AG09309 (cell line): ENCODE results near the gene VWC2.

Source experiments
- DNase-seq: peaks from one replicate; pipeline ENCODE4 v3.0.0-alpha.2; 2010; ENCODE audit warnings: low read depth
- H3K4me3 ChIP-seq: 2 replicates; pipeline ENCODE4 v1.5.1; 2011; ENCODE audit warnings: mild to moderate bottlenecking, low read depth, low read length, moderate library complexity; ENCODE audit not compliant: control insufficient read depth
- TF ChIP-seq, protein P1 (sequence below): IDR thresholded peaks from 2 replicates; pipeline ENCODE4 v1.5.1; 2011; ENCODE audit warnings: mild to moderate bottlenecking, low read depth, low read length, inconsistent platforms; ENCODE audit not compliant: insufficient read depth, control insufficient read depth; ENCODE audit errors: missing control alignments

The VWC2 gene

DNA sequence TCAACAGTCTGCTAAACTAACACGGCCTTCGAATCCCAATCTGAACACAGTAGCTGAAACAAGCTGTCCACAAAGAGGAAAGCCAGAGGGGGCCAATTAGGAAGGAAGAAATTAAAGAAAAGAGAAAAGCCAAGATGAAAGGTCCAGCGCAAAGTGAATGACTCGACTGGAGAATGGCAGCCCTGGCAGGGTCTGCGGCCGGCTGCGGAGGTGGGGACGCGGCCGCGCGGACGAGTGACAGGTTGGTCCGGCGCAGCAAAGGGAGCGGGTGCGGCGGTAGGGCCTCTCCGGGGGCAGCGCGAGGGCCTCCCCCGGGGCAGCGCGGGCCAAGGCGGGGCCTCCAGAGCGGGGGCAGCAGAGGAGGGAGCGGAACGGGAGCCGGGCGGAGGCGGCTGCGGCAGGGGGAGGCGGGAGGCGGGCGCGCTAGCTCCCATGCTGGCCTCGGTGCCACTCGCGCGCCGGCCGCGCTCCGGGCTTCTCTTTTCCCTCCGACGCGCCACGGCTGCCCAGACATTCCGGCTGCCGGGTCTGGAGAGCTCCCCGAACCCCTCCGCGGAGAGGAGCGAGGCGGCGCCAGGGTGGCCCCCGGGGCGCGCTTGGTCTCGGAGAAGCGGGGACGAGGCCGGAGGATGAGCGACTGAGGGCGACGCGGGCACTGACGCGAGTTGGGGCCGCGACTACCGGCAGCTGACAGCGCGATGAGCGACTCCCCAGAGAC is at the start of gene VWC2:
Gene VWC2 (plus strand): TSS at position 421 of the 718 bp plus-strand sequence. CDS start 1,798 bp downstream, outside the sequence.
- no peak within 1 kb of the TSS for H3K4me3 ChIP-seq
- TF ChIP-seq, protein P1, sequence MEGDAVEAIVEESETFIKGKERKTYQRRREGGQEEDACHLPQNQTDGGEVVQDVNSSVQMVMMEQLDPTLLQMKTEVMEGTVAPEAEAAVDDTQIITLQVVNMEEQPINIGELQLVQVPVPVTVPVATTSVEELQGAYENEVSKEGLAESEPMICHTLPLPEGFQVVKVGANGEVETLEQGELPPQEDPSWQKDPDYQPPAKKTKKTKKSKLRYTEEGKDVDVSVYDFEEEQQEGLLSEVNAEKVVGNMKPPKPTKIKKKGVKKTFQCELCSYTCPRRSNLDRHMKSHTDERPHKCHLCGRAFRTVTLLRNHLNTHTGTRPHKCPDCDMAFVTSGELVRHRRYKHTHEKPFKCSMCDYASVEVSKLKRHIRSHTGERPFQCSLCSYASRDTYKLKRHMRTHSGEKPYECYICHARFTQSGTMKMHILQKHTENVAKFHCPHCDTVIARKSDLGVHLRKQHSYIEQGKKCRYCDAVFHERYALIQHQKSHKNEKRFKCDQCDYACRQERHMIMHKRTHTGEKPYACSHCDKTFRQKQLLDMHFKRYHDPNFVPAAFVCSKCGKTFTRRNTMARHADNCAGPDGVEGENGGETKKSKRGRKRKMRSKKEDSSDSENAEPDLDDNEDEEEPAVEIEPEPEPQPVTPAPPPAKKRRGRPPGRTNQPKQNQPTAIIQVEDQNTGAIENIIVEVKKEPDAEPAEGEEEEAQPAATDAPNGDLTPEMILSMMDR, result no peak
- no peak for DNase-seq

DNA sequence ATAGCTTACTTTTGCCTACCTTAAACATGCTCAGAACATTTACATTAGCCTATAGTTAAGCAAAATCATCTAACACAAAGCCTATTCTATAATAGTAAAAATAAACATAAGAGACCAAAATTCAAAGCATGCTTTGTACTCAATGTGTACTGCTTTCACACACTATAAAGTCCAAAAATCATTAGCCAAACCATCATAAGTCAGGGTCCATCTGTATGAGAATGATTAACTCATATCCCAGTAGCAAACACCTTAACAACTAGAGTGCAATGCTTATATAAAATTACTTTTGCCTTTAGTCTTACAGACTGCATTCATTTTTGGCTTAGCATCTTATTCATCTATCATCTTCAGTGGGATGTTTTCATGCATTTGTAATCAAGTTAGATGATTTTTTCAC is 49.4 kb upstream of the VWC2 start:
- TF ChIP-seq, protein P1, result no peak
- no peak overlapping the region for H3K4me3 ChIP-seq
- no peak for DNase-seq

DNA sequence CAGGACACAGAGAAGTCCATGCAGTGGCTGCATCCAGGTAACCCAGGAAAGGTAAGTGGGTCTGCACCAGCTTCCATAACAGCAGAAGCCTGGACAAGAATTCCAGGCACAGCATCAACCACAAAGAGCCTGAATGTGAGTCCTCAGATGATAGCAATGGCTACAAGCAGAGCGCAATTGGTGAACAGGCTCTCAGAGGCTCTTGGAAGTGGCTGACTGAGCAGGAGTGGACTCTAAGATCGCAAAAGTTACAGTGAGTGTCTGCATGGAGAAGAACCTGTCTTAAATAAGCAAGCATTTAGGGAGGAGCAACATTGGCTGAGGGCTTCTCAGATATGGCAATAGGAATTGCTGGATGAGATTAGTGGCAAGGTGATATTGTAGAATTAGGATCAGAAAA is 41.6 kb upstream of the VWC2 start:
- DNase-seq, result no peak
- TF ChIP-seq, protein P1, result no peak
- no peak overlapping the region for H3K4me3 ChIP-seq

DNA sequence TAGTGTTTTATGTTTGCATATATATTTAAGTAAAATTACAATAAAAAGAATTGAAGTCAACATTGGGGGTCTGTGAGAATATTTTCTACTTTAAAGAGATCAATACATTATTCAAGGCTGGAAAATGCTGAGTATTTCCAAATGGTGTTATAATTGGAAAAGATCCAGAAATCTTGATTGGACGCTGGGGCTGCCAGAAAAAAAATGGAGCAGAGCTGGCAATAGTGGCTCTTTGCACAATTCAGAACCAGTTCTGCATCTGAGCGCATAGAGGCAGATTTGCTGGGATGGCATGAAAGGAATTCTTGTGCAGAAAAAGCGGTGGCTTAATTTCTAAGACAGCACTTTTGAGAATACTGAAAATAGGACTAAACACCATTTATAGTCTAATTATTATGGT is 10.8 kb upstream of the VWC2 start:
- H3K4me3 ChIP-seq, result no peak overlapping the region
- TF ChIP-seq, protein P1, result no peak
- DNase-seq, result no peak

DNA sequence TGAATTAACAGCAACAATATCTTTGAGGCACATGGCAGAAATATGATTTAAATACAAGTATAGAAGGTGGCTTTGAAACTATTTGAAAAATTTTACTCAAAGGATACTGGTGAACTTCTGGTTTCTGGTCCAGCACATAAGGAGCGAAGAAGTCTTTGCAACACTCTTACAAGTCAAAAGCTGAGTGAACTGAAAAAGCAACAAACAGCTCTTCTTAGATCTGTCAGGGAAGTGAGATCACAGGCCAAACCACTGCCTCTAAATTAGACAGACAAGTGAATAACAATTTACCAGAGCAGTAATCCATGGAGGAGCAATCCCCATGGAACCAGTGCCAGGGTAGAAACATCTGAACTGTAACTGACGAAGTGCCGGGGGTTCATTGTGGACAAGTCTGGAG is 9.6 kb upstream of the VWC2 start:
- no peak overlapping the region for H3K4me3 ChIP-seq
- TF ChIP-seq, protein P1, result no peak
- no peak for DNase-seq

DNA sequence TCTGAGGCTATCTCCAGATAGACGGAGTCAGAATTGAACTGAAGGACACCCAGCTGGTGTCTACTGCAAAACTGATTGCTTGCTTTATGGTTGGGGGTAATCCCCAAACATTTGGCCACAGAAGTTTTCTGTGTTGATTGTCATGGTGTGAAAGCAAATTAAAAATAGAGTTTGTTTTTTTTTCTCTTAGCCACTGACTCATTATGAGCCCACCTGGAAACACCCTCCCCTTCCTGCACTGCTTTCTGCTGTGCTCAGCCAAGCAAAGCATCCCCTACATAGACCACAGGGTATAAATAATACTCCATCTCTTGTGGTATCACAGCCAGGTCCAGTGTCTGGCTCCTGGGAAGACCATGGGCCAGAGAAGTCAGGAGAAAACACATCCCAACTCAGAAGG is 6.5 kb upstream of the VWC2 start:
- no peak for DNase-seq
- TF ChIP-seq, protein P1, result no peak
- H3K4me3 ChIP-seq, result no peak overlapping the region
